Measurements from ENCODE around the gene NOL8. TPM values are rescaled to one million over a fixed set of nuclear protein-coding genes. Genes with fewer than 3 reads are reported as not detected.

The NOL8 gene
- total RNA-seq, 1 experiment from 2014 or later, result 48.4 TPM

DNA sequence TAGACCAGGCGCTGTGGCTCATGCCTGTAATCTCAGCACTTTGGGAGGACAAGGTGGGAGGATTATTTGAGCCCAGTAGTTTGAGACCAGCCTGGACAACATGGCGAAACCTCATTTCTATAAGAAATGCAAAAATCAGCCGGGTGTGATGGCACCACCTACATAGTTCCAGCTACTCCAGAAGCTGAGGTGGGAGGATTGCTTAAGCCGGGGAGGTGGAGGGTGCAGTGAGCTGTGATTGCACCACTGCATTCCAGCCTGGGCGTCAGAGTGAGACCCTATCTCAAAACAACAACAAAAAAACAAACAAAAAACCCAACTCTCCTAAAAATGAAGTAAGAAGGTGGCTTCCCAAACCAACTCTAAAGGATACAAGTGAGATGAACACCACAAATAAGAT lies 54.6 kb downstream of the NOL8 start:
- H2BK120ac ChIP-seq (ENCODE audit: low read depth, low read length, poor library complexity, severe bottlenecking), result no peak overlapping the region
- H2BK12ac ChIP-seq (ENCODE audit: insufficient read length, low read depth, low read length), result no peak overlapping the region
- Mint-ChIP-seq H3K4me3 (no peak overlapping the region), H3K9me3 (no peaks in the 10 kb centered on the region), H3K4me1 (no peaks in the 10 kb centered on the region), H3K27ac (no peak overlapping the region; a peak in 1 of 7 replicates), H3K27me3 (ENCODE audit: low read depth) (no peaks in the 10 kb centered on the region; the same call in 1 of the 2 replicates), H3K36me3 (ENCODE audit: insufficient read depth in 1 of 3, low read depth in 3 of 3) (peaks cover 62 to 98% (median 92%) of the 10 kb centered on the region in 3 experiments)
- H3K4me1 ChIP-seq (ENCODE audit: insufficient read depth, low read length), result no peaks in the 10 kb centered on the region
- no peak overlapping the region for H2AFZ ChIP-seq (ENCODE audit: low read length)
- no peak for DNase-seq
- no peak overlapping the region for H3K14ac ChIP-seq (ENCODE audit: insufficient read depth, low read length)
- no peaks in the 10 kb centered on the region for H3K23me2 ChIP-seq (ENCODE audit: insufficient read length, low read depth, low read length, poor library complexity, severe bottlenecking)
- H3K18ac ChIP-seq (ENCODE audit: insufficient read length, low read depth, low read length), result no peak overlapping the region
- no peak overlapping the region for H3K56ac ChIP-seq (ENCODE audit: insufficient read length, low read depth, low read length)
- H3K9me3 ChIP-seq (ENCODE audit: control insufficient read depth, low read depth, low read length), result no peaks in the 10 kb centered on the region
- no peak overlapping the region for H2AK5ac ChIP-seq (ENCODE audit: insufficient read length, low read length)
- H3K4ac ChIP-seq (ENCODE audit: low read depth, low read length), result no peak overlapping the region
- H3K27me3 ChIP-seq (ENCODE audit: insufficient read depth, low read length), result no peaks in the 10 kb centered on the region
- H4K91ac ChIP-seq (ENCODE audit: insufficient read length, low read depth, low read length), result no peak overlapping the region
- no peak overlapping the region for H2BK5ac ChIP-seq (ENCODE audit: insufficient read length, low read length)
- H4K5ac ChIP-seq (ENCODE audit: insufficient read length, low read depth, low read length), result no peak overlapping the region
- no peak overlapping the region for H3T11ph ChIP-seq (ENCODE audit: low read length)
- H3K79me1 ChIP-seq (ENCODE audit: insufficient read depth, low read depth, low read length, poor library complexity, severe bottlenecking), result no peaks in the 10 kb centered on the region
- H4K20me1 ChIP-seq (ENCODE audit: control insufficient read depth, insufficient read depth, insufficient read length), result no peaks in the 10 kb centered on the region
- H2BK15ac ChIP-seq (ENCODE audit: low read depth, low read length), result no peak overlapping the region
- TF ChIP-seq, protein P1, sequence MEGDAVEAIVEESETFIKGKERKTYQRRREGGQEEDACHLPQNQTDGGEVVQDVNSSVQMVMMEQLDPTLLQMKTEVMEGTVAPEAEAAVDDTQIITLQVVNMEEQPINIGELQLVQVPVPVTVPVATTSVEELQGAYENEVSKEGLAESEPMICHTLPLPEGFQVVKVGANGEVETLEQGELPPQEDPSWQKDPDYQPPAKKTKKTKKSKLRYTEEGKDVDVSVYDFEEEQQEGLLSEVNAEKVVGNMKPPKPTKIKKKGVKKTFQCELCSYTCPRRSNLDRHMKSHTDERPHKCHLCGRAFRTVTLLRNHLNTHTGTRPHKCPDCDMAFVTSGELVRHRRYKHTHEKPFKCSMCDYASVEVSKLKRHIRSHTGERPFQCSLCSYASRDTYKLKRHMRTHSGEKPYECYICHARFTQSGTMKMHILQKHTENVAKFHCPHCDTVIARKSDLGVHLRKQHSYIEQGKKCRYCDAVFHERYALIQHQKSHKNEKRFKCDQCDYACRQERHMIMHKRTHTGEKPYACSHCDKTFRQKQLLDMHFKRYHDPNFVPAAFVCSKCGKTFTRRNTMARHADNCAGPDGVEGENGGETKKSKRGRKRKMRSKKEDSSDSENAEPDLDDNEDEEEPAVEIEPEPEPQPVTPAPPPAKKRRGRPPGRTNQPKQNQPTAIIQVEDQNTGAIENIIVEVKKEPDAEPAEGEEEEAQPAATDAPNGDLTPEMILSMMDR (conservative IDR thresholded peaks at IDR 0.05), result no peak
- H4K8ac ChIP-seq (replicated peaks; ENCODE audit: insufficient read length, low read depth, low read length), result no peak overlapping the region
- H3K79me2 ChIP-seq (ENCODE audit: insufficient read depth, low read length), result no peaks in the 10 kb centered on the region
- H3K27ac ChIP-seq (ENCODE audit: insufficient read length, low read depth, low read length), result no peak overlapping the region
- WGBS (ENCODE audit: extremely low coverage, insufficient read length, low lambda C conversion rate), result no CpG with 5 or more reads among the region's 5 CpGs
- no peak overlapping the region for H3K9ac ChIP-seq (ENCODE audit: extremely low read depth, insufficient read length, low read length)
- H3K23ac ChIP-seq (ENCODE audit: insufficient read length, low read depth, low read length), result no peak overlapping the region
- no peak overlapping the region for H2BK20ac ChIP-seq (ENCODE audit: low read depth, low read length, poor library complexity, severe bottlenecking)
- H3K4me2 ChIP-seq (ENCODE audit: insufficient read depth, insufficient read length, low read length), result no peak overlapping the region

Measured in H9 (cell line).